Anterior cingulate cortex (tissue), 58 donors: ENCODE data around the gene CDH5.
"Not testable (repeated sequence)": the region's sequence is repeated elsewhere in the genome, so short reads cannot be mapped to it uniquely, and the experiment has no call there.

ENCODE experiments used
- DNase-seq, 58 donors: peaks; one replicate each; lab custom pipeline; 2025; lab: John Stamatoyannopoulos, UW

CDH5 gene, protein sequence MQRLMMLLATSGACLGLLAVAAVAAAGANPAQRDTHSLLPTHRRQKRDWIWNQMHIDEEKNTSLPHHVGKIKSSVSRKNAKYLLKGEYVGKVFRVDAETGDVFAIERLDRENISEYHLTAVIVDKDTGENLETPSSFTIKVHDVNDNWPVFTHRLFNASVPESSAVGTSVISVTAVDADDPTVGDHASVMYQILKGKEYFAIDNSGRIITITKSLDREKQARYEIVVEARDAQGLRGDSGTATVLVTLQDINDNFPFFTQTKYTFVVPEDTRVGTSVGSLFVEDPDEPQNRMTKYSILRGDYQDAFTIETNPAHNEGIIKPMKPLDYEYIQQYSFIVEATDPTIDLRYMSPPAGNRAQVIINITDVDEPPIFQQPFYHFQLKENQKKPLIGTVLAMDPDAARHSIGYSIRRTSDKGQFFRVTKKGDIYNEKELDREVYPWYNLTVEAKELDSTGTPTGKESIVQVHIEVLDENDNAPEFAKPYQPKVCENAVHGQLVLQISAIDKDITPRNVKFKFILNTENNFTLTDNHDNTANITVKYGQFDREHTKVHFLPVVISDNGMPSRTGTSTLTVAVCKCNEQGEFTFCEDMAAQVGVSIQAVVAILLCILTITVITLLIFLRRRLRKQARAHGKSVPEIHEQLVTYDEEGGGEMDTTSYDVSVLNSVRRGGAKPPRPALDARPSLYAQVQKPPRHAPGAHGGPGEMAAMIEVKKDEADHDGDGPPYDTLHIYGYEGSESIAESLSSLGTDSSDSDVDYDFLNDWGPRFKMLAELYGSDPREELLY

DNA sequence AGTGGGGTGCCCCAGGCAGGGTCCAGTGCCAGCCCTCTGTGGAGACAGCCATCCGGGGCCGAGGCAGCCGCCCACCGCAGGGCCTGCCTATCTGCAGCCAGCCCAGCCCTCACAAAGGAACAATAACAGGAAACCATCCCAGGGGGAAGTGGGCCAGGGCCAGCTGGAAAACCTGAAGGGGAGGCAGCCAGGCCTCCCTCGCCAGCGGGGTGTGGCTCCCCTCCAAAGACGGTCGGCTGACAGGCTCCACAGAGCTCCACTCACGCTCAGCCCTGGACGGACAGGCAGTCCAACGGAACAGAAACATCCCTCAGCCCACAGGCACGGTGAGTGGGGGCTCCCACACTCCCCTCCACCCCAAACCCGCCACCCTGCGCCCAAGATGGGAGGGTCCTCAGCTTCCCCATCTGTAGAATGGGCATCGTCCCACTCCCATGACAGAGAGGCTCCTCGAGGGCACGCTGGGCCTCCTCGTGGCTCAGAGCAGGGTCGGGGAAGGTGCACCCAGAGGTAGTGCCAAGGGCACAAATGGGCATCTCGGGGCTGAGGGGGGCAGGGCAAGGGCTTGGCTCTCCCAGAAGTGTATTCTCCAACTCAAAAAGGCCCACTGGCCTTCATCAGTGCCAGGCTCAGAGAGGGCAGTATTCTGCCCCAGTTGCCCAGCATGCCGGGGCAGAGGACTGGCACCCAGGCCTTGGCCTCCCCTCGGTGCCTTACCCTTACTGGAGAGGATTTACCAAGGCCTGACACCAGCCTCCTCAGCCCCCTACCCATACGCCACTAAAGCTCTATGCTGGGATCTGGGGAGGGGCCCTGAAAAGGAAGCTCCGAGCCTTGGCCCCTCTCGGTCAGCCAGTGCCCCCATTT, at the start of gene CDH5:
Gene CDH5, plus strand, starts transcription at position 259 of the 867 bp plus-strand sequence. CDS start 12,647 bp downstream, outside the sequence.
- DNase-seq, result peak in 2 of 58 donors; percentile 7 to 29

DNA sequence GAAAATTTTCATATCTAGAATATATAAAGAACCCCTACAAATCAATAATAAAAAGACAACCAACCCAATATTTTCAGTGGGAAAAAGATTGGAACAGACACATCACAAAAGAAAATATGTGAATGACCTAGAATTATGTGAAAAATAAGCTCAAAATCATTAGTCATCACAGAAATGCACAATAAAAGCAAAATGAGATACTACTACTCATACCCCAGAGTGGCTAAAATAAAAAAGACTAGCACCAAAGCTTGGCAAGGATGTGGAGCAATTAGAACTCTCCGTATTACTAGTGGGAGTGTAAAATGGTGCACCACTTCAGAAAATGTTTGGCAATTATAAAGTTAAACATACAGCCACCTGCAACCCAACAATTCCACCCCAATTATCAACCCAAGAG, 48.0 kb upstream of the CDH5 start:
- no peak for DNase-seq

DNA sequence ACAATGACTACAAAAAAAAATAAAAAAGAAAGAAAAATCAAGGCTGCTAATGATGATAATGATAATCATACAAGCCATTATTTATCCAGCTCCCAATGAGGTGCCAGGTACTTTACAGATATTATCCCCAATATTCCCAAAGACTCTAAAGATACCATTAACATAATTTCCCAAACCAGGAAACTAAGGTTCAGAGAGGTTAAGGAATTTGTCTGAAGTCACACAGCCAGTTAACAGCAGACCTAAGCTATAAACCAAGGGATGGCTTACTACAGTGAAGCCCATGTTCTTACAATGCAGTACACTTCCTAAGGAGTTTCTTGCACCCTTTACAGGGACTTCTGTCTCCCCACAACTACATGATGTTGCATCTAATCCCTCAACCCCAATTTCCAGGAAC, 45.7 kb upstream of the CDH5 start:
- DNase-seq, result no peak

DNA sequence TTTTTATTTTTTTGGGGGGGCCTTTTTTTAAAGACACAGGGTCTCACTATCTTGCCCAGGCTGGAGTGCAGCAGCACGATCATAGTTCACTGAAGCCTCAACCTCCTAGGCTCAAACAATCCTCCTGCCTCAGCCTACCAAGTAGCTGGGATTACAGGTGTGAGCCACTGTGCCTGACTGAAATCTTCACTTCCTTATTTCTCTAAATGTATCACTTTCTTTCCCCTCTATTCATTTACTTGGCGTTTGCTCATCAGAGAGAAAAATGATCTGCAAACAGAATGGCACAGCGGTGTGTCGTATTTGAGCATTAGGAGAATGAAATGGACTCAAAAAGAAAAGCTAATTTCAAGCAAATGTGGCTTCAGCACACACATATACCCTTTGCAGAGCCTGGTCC, 44.3 kb upstream of the CDH5 start:
- no peak for DNase-seq

DNA sequence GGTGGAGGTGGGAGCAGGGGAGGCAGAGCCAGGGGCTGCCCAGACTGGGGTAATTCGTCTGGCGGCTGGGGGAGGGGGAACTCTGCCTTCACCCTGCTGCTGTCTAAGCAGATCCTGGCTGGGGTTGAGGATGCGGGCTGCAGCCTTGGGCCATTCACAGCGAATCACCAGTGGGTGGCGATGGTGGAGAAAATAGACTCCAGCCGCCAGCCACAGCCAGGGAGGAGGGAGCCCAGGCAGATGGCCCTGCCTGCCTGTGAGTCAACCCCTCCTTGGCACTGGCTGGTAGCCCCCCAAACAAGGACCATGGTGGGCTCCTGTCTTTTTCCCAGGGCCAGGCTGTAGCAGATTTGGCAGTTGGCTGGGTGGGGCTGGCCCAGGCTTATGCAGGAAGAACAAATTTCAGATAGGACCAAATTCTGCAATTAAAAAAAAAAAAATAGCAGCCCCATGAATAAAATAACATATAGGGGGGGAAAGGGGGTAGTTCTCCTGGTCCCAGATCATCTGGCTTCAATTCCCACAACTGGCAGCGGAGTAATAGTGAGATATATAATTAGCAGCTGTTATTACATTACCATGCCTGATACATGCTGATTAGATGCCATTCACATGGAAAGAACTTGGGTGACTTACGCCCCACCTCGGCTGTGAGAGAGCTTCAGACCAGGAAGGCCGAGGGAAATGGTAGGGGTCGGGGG, 41.5 kb upstream of the CDH5 start:
- peak in 43 of 58 donors; percentile 7 to 73 (median 38) for DNase-seq

DNA sequence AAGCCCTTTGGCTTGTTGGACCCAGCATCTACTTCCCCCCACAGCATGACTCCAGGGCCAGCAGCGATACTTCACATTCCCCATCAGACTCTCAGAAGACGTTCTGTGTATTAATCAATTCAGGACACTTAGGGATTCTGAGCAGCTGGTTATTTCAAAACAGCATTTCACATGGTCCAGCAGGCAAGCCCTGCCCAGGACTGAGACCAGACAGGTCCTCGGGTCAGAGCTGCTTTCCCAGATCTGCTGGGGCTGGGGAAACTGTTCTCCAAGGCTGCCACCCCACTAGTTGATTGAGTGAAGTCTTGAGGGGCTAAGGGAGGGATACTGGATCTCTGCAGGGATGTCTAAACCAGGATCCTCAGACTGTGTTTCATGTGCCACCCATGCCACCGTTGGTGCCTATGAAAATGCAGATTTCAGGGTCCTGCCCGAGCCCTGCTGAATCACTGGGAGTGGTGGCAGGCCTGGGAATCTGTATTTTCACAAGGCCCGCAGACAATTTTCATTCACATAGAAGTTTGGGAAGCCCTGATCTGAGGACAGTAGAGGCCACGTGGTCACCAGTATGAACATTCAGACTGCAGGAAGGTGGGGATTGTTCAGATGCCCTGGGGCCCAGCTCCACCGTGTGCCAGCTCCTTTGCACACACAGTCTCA, 40.6 kb upstream of the CDH5 start:
- DNase-seq, result no peak

DNA sequence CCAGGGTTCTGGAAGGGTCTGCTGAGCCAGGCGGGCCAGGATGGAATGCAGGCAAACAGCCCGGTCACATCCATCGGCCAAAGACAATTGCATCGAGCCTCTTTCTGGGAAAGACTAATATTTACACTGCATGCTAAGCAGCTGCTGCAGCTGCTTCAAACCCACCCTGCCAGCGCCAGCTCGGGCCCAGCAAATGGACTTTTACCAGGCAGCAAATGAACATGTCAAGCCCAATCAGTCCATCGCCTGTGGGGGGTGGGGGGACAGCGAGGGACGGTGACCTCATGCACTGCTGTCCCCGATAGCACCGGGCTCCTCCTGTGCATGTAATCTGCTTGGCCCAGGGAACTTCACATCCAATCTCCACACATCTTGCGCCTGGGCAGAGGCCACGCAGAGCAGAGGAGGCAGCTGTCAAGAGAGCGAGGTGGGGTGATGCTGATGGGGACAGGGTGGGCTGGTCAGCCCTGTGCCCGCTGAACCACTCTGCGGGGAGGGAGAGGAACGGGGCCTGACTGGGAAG, 39.4 kb upstream of the CDH5 start:
- DNase-seq, result peak in 41 of 58 donors; percentile 10 to 81 (median 38)

DNA sequence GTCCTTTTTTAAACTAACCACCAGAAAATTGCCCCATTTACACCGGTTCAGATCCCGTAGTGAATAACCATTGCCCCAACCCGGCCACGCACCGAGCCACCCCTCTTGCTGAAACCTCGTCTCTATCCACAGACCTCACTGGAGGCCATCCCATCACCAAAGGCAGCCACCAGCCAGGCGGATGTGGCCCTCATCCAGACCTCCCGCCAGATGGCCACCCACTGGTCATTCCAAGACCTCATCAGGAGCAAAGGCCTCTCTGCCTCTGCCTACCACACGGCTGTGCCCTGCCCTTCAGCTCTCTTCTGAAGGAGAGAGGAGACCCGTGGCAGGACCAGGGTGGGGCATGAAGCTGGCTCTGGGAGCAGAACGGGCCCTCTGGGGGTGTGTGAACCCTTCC, 38.2 kb upstream of the CDH5 start:
- peak in 5 of 58 donors; percentile 13 to 37 (median 25) for DNase-seq

DNA sequence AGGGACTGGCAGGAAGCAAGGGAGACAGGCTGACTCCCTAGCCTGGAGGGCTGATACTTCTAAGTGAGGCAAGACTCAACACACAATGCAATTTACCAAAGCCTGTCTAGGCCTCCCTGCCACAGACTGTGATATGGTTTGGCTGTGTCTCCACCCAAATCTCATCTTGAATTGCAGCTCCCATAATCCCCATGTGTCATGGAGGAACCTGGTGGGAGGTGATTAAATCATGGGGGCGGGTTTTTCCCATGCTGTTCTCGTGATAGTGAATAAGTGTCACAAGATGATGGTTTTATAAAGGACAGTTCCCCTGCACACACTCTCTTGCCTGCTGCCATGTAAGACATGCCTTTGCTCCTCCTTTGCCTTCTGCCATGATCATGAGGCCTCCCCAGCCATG, 35.0 kb upstream of the CDH5 start:
- not testable (repeated sequence) for DNase-seq

DNA sequence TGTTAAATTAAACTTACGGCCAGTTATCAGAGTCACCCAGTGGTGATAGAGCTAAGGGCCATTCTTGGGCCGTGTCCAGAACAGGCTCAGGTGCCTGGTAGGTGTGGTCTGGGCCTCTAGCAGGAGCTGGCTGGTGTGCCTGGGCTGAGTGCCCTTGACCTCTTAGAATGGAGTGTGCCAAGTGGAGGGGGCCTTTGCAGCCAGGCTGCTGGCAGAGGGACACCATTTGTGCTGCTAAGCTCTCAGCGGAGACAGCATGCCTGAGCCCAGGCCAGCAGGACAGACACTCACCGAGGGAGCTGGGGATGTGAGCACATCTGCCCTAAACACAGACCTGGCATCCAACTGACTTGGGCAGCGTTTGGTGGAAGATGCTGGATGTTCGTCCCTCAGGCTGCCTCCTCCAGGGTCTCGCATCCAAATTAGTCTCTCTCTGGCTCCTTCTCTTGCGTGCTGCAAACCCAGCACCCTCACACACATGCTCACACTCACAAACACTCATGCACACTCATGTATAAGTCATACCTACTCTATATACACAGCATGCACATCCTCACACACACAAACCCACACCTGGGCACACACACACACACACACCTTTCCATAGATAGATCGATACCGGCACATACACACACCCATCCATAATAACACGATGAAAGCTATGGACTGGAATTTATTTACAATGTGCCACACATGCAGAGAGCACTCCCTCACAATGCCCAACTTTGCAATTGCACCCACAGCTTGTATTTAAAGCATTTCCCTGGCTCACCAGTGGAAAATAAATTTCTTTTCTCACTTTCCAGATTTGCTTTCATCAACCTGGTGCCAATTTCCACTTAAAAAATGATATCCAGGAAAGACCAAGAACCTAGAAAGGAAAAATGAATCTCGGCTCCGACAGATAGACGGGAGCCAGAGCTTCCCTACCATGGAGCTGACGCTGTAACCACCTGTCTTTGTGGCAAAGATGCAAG, 33.6 kb upstream of the CDH5 start:
- peak in 3 of 58 donors; percentile 8 to 27 (median 10) for DNase-seq

DNA sequence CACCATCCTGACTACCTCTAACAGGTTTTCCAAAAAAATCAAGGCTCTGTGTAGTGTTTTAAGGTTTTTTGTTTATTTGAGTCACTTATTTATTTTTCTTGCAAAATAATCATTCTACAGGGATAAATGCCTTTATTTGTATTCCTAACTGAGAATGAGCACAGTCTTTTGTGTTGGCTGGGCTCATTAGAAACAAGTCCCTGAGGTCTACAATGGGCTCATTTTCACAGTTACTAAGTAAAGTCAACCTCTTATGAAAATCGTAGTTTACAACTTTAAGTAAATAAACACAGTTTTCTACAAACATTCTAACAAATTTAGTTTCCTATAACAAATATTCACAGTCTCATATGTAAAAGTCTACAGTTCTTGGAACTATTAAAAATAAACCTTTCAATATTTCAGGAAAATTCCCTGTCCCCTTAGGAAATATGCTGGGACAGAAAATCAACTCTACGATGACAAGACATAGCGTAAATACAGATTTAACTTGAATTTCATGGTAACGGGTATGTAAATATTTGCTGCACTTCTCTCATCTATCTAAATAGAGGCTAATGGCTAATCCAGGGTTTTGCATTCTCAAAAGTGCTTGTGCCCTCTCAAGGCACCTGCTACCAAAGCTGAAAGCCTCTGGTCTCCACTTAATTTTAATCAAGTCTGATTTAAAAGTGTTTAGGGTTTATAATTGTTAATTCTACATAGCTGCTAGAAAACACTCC, 31.5 kb upstream of the CDH5 start:
- no peak for DNase-seq

DNA sequence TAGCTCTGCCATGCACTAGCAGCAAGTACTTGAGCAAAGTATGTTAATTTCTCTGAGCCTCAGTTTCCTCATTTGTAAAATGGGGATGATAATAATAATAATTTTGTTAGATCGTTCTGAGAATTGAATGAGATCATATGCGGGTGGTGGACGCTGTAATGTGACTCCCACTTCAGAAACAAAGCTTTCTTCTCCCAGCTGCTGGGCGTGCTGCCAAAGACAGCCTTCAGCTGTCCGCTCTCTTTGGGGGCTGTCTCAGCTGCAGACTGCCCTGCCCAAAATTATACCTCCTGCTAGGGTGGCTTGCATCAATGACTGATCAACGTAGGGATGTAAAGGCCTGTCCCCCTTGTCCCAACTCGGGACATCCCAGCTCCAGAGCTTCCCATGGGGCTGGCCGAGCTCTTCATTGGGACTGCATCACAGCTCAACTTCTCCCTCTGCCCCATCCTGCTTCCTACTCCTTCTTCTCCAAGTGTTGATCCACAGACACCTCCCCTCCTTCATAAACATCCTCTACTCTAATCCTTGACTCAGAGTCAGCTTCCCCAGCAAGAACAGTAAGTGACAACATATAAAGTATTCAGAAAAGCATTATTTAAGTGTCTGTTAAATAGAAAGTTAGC, 30.7 kb upstream of the CDH5 start:
- peak in 45 of 58 donors; percentile 5 to 85 (median 45) for DNase-seq

DNA sequence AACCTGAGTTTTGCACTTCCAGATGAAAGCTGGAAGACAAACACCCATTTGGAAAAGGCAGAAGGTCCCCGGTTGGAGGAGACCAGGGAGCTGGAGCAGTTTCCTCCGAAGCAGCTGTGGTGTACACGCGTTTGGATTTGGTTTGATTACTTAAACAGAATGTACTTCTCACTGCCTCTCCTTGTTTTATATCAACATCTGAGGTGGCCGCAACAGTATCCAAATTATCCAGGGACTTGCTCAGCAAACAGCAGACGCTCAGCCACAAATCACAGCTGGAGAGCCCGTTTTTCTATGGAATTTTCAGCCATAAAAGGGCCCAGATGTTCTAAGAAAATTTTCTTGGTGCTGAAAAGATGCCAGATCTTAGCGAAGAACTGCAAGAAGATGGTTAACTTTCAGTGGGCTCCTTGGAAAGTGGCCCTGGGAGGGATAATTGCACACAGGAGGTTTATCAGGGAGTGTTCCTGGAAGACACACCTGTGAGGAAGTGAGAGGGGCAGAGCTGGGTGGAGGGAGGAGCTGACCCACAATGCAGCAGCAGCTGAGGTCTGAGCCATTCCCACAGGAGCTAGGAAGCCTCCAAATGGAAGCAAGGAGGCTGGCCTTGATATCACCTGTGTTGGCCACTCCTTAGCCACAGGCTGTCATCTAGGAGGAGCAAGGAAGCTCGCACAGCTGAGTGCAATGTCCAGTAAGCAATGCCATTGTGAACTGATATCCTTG, 28.9 kb upstream of the CDH5 start:
- no peak for DNase-seq

DNA sequence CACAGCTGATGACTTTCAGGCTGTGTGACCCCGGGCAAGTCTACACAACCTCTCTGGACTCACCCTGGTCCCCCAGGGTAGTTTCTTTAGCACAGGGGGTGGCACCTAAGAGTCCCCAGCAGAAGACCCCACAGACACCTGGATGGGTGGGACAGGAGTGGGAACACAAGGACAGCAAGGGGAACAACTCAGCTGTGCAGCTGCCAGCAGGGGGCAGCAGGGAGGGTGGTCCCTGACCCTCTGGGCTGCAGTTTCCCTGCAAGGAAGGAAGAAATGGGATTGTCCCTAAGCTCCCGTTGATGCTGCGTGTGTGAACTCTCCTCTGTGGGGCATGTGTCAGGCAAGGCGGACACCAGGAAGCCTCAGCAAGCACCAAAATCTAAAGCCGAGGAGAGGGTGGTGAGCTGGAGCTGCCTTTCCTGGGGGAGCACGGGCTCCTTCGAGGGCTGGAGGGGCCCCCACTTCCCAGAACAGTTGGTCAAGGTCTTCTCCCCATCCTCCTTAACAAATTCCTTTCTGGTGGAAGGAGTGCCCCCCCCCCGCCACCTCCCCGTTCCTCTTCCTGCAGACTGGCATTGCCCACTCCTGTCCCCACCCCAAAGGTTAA, 24.1 kb upstream of the CDH5 start:
- DNase-seq, result peak in 3 of 58 donors; percentile 7 to 21 (median 17)

DNA sequence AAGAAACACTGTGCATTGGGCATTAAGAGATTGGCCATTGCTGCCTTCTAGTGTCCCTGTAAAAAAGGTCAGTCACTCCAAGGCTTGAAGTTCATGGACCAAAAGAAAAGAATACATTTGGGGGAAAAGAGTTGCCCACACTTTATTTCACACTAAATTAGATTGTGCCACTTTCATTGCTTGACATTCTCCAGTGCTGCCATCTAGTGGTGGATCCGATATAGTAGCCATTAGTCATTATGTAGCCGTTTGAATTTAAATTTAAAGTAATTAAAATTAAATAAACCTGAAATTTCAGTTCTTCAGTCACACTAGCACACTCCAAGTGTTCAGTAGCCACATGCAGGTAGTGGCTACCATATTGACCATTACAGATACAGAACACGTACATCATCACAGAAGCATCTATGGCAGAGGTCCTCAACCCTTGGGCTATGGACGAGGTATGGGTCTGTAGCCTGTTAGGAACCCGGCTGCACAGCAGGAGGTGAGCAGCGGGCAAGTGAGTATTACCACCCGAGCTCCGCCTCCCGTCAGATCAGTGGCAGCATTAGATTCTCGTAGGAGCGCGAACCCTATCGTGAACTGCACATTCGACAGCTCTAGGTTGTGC, 21.9 kb upstream of the CDH5 start:
- DNase-seq, result peak in 10 of 58 donors; percentile 15 to 55 (median 40)
